IPS-20b (cell line): Measurements from ENCODE around the gene PCCA.

Experiments used
- H3K27ac ChIP-seq: one replicate; pipeline ENCODE4 v1.5.1; 2013; ENCODE audit warnings: low read length
- H3K27me3 ChIP-seq: 2 replicates; pipeline ENCODE4 v1.6.1; 2013; ENCODE audit warnings: mild to moderate bottlenecking, low read length, inconsistent platforms; ENCODE audit not compliant: insufficient read depth
- H3K36me3 ChIP-seq: 2 replicates; pipeline ENCODE4 v1.6.1; 2013; ENCODE audit warnings: low read depth, mild to moderate bottlenecking, inconsistent platforms, low read length, moderate library complexity; ENCODE audit not compliant: insufficient read depth
- H3K4me1 ChIP-seq: 2 replicates; pipeline ENCODE4 v1.6.1; 2013; ENCODE audit warnings: mild to moderate bottlenecking, control low read depth, inconsistent platforms, low read length, moderate library complexity; ENCODE audit not compliant: insufficient read depth
- H3K4me3 ChIP-seq: 2 replicates; pipeline ENCODE4 v1.5.1; 2013; ENCODE audit warnings: mild to moderate bottlenecking, low read length, inconsistent platforms
- H3K9ac ChIP-seq: 2 replicates; pipeline ENCODE4 v1.6.1; 2013; ENCODE audit warnings: low read depth, mild to moderate bottlenecking, inconsistent platforms, low read length, moderate library complexity
- H3K9me3 ChIP-seq: 2 replicates; pipeline ENCODE4 v1.6.1; 2013; ENCODE audit warnings: mild to moderate bottlenecking, low read depth, low read length, inconsistent platforms; ENCODE audit not compliant: insufficient read depth

Gene PCCA

GRCh38 chr13:100439247-100439970 is 350.5 kb downstream of the PCCA start:
- peak overlapping the region; percentile 15; the same call in 1 of the 2 replicates for H3K4me3 ChIP-seq
- no peaks in the 10 kb centered on the region for H3K27me3 ChIP-seq
- no peak overlapping the region for H3K27ac ChIP-seq
- H3K9ac ChIP-seq: peak overlapping the region; percentile 43; the same call in 1 of the 2 replicates
- no peaks in the 10 kb centered on the region for H3K36me3 ChIP-seq
- peaks cover 24% of the 10 kb centered on the region for H3K4me1 ChIP-seq
- no peaks in the 10 kb centered on the region for H3K9me3 ChIP-seq

GRCh38 chr13:100440751-100441425 is 352.0 kb downstream of the PCCA start:
- Histone ChIP-seq H3K4me1 (peaks cover 24% of the 10 kb centered on the region), H3K27ac (no peak overlapping the region), H3K4me3 (no peak overlapping the region), H3K9ac (peak overlapping the region; percentile 35; the same call in 1 of the 2 replicates), H3K27me3 (no peaks in the 10 kb centered on the region), H3K36me3 (no peaks in the 10 kb centered on the region), H3K9me3 (no peaks in the 10 kb centered on the region)

- Histone ChIP-seq H3K4me1 (peaks cover 24% of the 10 kb centered on the region), H3K9ac (no peak overlapping the region), H3K4me3 (no peak overlapping the region), H3K27ac (no peak overlapping the region), H3K36me3 (no peaks in the 10 kb centered on the region), H3K27me3 (no peaks in the 10 kb centered on the region), H3K9me3 (no peaks in the 10 kb centered on the region)
Measured at GRCh38 chr13:100442095-100442832, 353.4 kb downstream of the PCCA start.

GRCh38 chr13:100443278-100443997 is 354.5 kb downstream of the PCCA start:
- H3K4me1 ChIP-seq: peaks cover 20% of the 10 kb centered on the region
- H3K27ac ChIP-seq: no peak overlapping the region
- H3K4me3 ChIP-seq: no peak overlapping the region
- H3K27me3 ChIP-seq: no peaks in the 10 kb centered on the region
- H3K9ac ChIP-seq: no peak overlapping the region
- H3K36me3 ChIP-seq: no peaks in the 10 kb centered on the region
- H3K9me3 ChIP-seq: no peaks in the 10 kb centered on the region

- Histone ChIP-seq H3K9me3 (no peaks in the 10 kb centered on the region), H3K27me3 (no peaks in the 10 kb centered on the region), H3K4me3 (no peak overlapping the region), H3K27ac (no peak overlapping the region), H3K36me3 (no peaks in the 10 kb centered on the region), H3K4me1 (peaks cover 15% of the 10 kb centered on the region), H3K9ac (no peak overlapping the region)
Measured at GRCh38 chr13:100443998-100444328, 355.1 kb downstream of the PCCA start.

- no peaks in the 10 kb centered on the region for H3K27me3 ChIP-seq
- no peaks in the 10 kb centered on the region for H3K4me1 ChIP-seq
- H3K9me3 ChIP-seq: no peaks in the 10 kb centered on the region
- H3K4me3 ChIP-seq: no peak overlapping the region
- H3K9ac ChIP-seq: no peak overlapping the region
- no peaks in the 10 kb centered on the region for H3K36me3 ChIP-seq
- no peak overlapping the region for H3K27ac ChIP-seq
Measured at GRCh38 chr13:100447831-100448230, 358.9 kb downstream of the PCCA start.

GRCh38 chr13:100451923-100452322 is 363.0 kb downstream of the PCCA start:
- H3K4me1 ChIP-seq: no peaks in the 10 kb centered on the region
- no peak overlapping the region for H3K4me3 ChIP-seq
- H3K27ac ChIP-seq: no peak overlapping the region
- no peak overlapping the region for H3K9ac ChIP-seq
- no peaks in the 10 kb centered on the region for H3K36me3 ChIP-seq
- H3K27me3 ChIP-seq: no peaks in the 10 kb centered on the region
- no peaks in the 10 kb centered on the region for H3K9me3 ChIP-seq

- no peaks in the 10 kb centered on the region for H3K36me3 ChIP-seq
- H3K4me1 ChIP-seq: no peaks in the 10 kb centered on the region
- no peak overlapping the region for H3K27ac ChIP-seq
- H3K9me3 ChIP-seq: no peaks in the 10 kb centered on the region
- H3K27me3 ChIP-seq: no peaks in the 10 kb centered on the region
- no peak overlapping the region for H3K9ac ChIP-seq
- H3K4me3 ChIP-seq: no peak overlapping the region
Measured at GRCh38 chr13:100454876-100455275, 366.0 kb downstream of the PCCA start.

GRCh38 chr13:100458673-100459072 is 369.8 kb downstream of the PCCA start:
- Histone ChIP-seq H3K9me3 (no peaks in the 10 kb centered on the region), H3K4me3 (no peak overlapping the region), H3K9ac (no peak overlapping the region), H3K36me3 (no peaks in the 10 kb centered on the region), H3K4me1 (peaks cover 10% of the 10 kb centered on the region; the same call in 1 of the 2 replicates), H3K27me3 (no peaks in the 10 kb centered on the region), H3K27ac (peak overlapping the region; percentile 43)

- Histone ChIP-seq H3K9ac (no peak overlapping the region), H3K27ac (no peak overlapping the region), H3K9me3 (no peaks in the 10 kb centered on the region), H3K4me3 (no peak overlapping the region), H3K4me1 (peaks cover 12% of the 10 kb centered on the region; the same call in 1 of the 2 replicates), H3K27me3 (no peaks in the 10 kb centered on the region), H3K36me3 (no peaks in the 10 kb centered on the region)
Measured at GRCh38 chr13:100459747-100460146, 370.9 kb downstream of the PCCA start.

GRCh38 chr13:100460266-100460665 is 371.4 kb downstream of the PCCA start:
- no peaks in the 10 kb centered on the region for H3K27me3 ChIP-seq
- peaks cover 12% of the 10 kb centered on the region; the same call in 1 of the 2 replicates for H3K4me1 ChIP-seq
- H3K9me3 ChIP-seq: no peaks in the 10 kb centered on the region
- H3K36me3 ChIP-seq: no peaks in the 10 kb centered on the region
- no peak overlapping the region for H3K9ac ChIP-seq
- H3K27ac ChIP-seq: no peak overlapping the region
- H3K4me3 ChIP-seq: no peak overlapping the region
